Spleen (tissue), 7 donors: ENCODE measurements around the gene ITFG2.

ENCODE experiments used
- CTCF ChIP-seq, 11 experiments: fragments of 200-600 bp in 7 of 11; fragments of 450-650 bp in 4 of 11; sonication (generic) in 4 of 11; IDR thresholded peaks in 8 of 11; conservative IDR thresholded peaks in 3 of 11; 1 replicate in 7 of 11; 2 replicates in 4 of 11; pipeline versions ENCODE4 v1.4.0 to v1.8.0; 2016 to 2021; ENCODE audit warnings: antibody characterized with exemption in 11 of 11, inconsistent platforms in 4 of 11, mild to moderate bottlenecking in 1 of 11
- POLR2A ChIP-seq, 3 donors: fragments of 450-650 bp; IDR thresholded peaks; one replicate each; pipeline ENCODE4 v1.5.1; 2017; ENCODE audit warnings: antibody characterized with exemption in 3 of 3, mild to moderate bottlenecking in 1 of 3
- POLR2AphosphoS5 ChIP-seq, 3 donors: sonication (generic); formaldehyde crosslinking; IDR thresholded peaks; one replicate each; pipeline ENCODE4 v1.5.1; 2017; ENCODE audit warnings: antibody characterized with exemption in 3 of 3
- donor health status: DM: no; HTN: no; CAD: no; lungs with moderate emphysema.
- donor health status: DM: no; HTN: no; CAD: no.
- donor health status: DM: no; HTN: no; CAD: no.

DNA sequence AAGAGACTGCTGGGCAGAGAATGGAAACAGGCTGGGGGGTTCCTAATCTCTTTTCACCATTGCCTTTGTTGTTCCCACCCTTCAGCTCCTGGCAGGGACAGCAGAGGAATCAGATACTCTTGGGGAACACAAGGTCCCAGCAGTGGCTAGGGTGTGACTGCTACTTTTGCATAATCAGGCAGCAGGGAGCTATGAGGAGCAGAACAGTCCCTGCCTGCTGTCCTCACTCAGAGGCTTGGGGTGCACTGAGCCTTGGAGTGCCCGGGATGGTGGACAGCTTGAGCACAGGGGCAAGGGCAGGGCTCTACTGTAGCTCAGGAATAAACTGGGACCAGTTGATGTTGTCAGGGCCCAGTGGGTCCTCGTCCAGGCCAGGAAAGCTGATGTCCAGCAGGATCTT, 45.9 kb downstream of the ITFG2 start:
- TF ChIP-seq POLR2A (IDR thresholded peaks at IDR 0.05), result no peak
- no peak for TF ChIP-seq CTCF (IDR thresholded peaks at IDR 0.05 in 8 of 11, conservative IDR thresholded peaks at IDR 0.05 in 3 of 11)
- no peak for TF ChIP-seq POLR2AphosphoS5 (IDR thresholded peaks at IDR 0.05)
